Loucy (cell line): ENCODE results near the gene ZBTB32.
"Not testable (repeated sequence)": the region's sequence is repeated elsewhere in the genome, so short reads cannot be mapped to it uniquely, and the experiment has no call there.

Experiments
- H2AFZ ChIP-seq: fragments of 200-600 bp; sonication (generic); 2 replicates; pipeline ENCODE4 v1.6.0; 2016; ENCODE audit warnings: antibody characterized with exemption, mild to moderate bottlenecking, low read length, moderate library complexity
- H3F3A ChIP-seq: fragments of 200-600 bp; 2 replicates; pipeline ENCODE4 v1.6.0; 2016; ENCODE audit warnings: antibody characterized with exemption, low read depth, mild to moderate bottlenecking
- H3K27me3 ChIP-seq: fragments of 200-600 bp; sonication (generic); 2 replicates; pipeline ENCODE4 v1.6.1; 2014; ENCODE audit warnings: low read length, mild to moderate bottlenecking; ENCODE audit not compliant: insufficient read depth, poor library complexity, severe bottlenecking
- H3K36me3 ChIP-seq: fragments of 200-600 bp; sonication (generic); 2 replicates; pipeline ENCODE4 v1.6.1; 2016; ENCODE audit warnings: low read length; ENCODE audit not compliant: insufficient read depth
- H3K4me1 ChIP-seq: fragments of 200-600 bp; sonication (generic); 2 replicates; pipeline ENCODE4 v1.5.1; 2014; ENCODE audit warnings: low read length, mild to moderate bottlenecking; ENCODE audit not compliant: insufficient read depth, poor library complexity, severe bottlenecking
- H3K4me2 ChIP-seq: fragments of 200-600 bp; sonication (generic); 2 replicates; pipeline ENCODE4 v1.6.0; 2014; ENCODE audit warnings: antibody characterized with exemption, low read length, low read depth, mild to moderate bottlenecking; ENCODE audit not compliant: poor library complexity, severe bottlenecking
- H3K4me3 ChIP-seq: fragments of 200-600 bp; sonication (generic); 2 replicates; pipeline ENCODE4 v1.5.1; 2014; ENCODE audit warnings: low read length, mild to moderate bottlenecking, mixed read lengths; ENCODE audit not compliant: poor library complexity, severe bottlenecking
- H3K79me2 ChIP-seq: fragments of 200-600 bp; sonication (generic); 2 replicates; pipeline ENCODE4 v1.6.1; 2014; ENCODE audit warnings: low read length; ENCODE audit not compliant: insufficient read depth
- H3K9ac ChIP-seq: fragments of 200-600 bp; sonication (generic); 2 replicates; pipeline ENCODE4 v1.6.0; 2014; ENCODE audit warnings: mild to moderate bottlenecking, low read depth, low read length, moderate library complexity; ENCODE audit not compliant: poor library complexity, severe bottlenecking
- H3K9me2 ChIP-seq: fragments of 200-600 bp; sonication (generic); replicated peaks from 2 replicates; pipeline ENCODE4 v1.6.1; 2016; ENCODE audit warnings: low read depth, low read length, mixed read lengths
- H3K9me3 ChIP-seq: fragments of 200-600 bp; sonication (generic); 2 replicates; pipeline ENCODE4 v1.6.1; 2014; ENCODE audit warnings: mild to moderate bottlenecking, antibody characterized with exemption, low read length, low read depth; ENCODE audit not compliant: insufficient read depth
- H4K20me1 ChIP-seq: fragments of 200-600 bp; sonication (generic); 2 replicates; pipeline ENCODE4 v1.6.0; 2014; ENCODE audit warnings: antibody characterized with exemption, low read length, mild to moderate bottlenecking; ENCODE audit not compliant: insufficient read depth, poor library complexity, severe bottlenecking
- CTCF ChIP-seq: fragments of 200-600 bp; sonication (generic); conservative IDR thresholded peaks from 2 replicates; pipeline ENCODE4 v1.5.1; 2014; ENCODE audit warnings: mild to moderate bottlenecking, antibody characterized with exemption, low read length
- EZH2phosphoT487 ChIP-seq: fragments of 200-600 bp; IDR thresholded peaks from 2 replicates; pipeline ENCODE4 v1.6.1; 2018; ENCODE audit warnings: antibody characterized with exemption, mild to moderate bottlenecking, moderate library complexity, borderline replicate concordance

The ZBTB32 gene

GRCh38 chr19:35722897-35723296 lies 18.5 kb downstream of the ZBTB32 start:
- H3K36me3 ChIP-seq: peaks cover 58% of the 10 kb centered on the region; the same call in 1 of the 2 replicates
- no peaks in the 10 kb centered on the region for H3F3A ChIP-seq

GRCh38 chr19:35723671-35724070 lies 19.3 kb downstream of the ZBTB32 start:
- no peak overlapping the region for H3K4me3 ChIP-seq
- H3K4me1 ChIP-seq: peaks cover 11% of the 10 kb centered on the region
- no peaks in the 10 kb centered on the region for H3K27me3 ChIP-seq
- H3K9ac ChIP-seq: no peak overlapping the region
- H3K9me3 ChIP-seq: no peaks in the 10 kb centered on the region
- no peaks in the 10 kb centered on the region for H3K9me2 ChIP-seq
- H3K36me3 ChIP-seq: peaks cover 66% of the 10 kb centered on the region; the same call in 1 of the 2 replicates
- H3F3A ChIP-seq: no peaks in the 10 kb centered on the region
- H3K4me2 ChIP-seq: no peak overlapping the region
- peaks cover 36% of the 10 kb centered on the region for H3K79me2 ChIP-seq
- TF ChIP-seq CTCF (no peak), EZH2phosphoT487 (no peak)
- H4K20me1 ChIP-seq: peaks cover 22% of the 10 kb centered on the region
- no peak overlapping the region for H2AFZ ChIP-seq

More at GRCh38 chr19:35722897-35723296, 18.5 kb downstream of the ZBTB32 start:
- Histone ChIP-seq H4K20me1 (peaks cover 27% of the 10 kb centered on the region), H2AFZ (no peak overlapping the region), H3K79me2 (peaks cover 42% of the 10 kb centered on the region), H3K9me2 (no peaks in the 10 kb centered on the region), H3K27me3 (no peaks in the 10 kb centered on the region), H3K4me2 (no peak overlapping the region), H3K9me3 (no peaks in the 10 kb centered on the region), H3K4me1 (peaks cover 14% of the 10 kb centered on the region), H3K4me3 (no peak overlapping the region), H3K9ac (no peak overlapping the region)
- TF ChIP-seq EZH2phosphoT487 (no peak), CTCF (no peak)

- H3K9ac ChIP-seq, H3K4me1 ChIP-seq, H3K4me2 ChIP-seq, H2AFZ ChIP-seq, H3K9me2 ChIP-seq, H3K27me3 ChIP-seq, H3K4me3 ChIP-seq, H3F3A ChIP-seq, H3K9me3 ChIP-seq: not testable (repeated sequence)
- H3K36me3 ChIP-seq: peaks cover 71% of the 10 kb centered on the region; the same call in 1 of the 2 replicates
- peaks cover 17% of the 10 kb centered on the region for H4K20me1 ChIP-seq
- H3K79me2 ChIP-seq: peaks cover 32% of the 10 kb centered on the region
Observed at GRCh38 chr19:35724132-35724531, 19.8 kb downstream of the ZBTB32 start.

- no peak overlapping the region for H3K4me3 ChIP-seq
- no peaks in the 10 kb centered on the region for H3K27me3 ChIP-seq
- no peak overlapping the region for H3K9ac ChIP-seq
- peaks cover 3% of the 10 kb centered on the region for H3K4me1 ChIP-seq
- H4K20me1 ChIP-seq: peaks cover 13% of the 10 kb centered on the region
- no peak overlapping the region for H2AFZ ChIP-seq
- H3K9me2 ChIP-seq: no peaks in the 10 kb centered on the region
- H3K36me3 ChIP-seq: peaks cover 75% of the 10 kb centered on the region; the same call in 1 of the 2 replicates
- H3K4me2 ChIP-seq: no peak overlapping the region
- no peaks in the 10 kb centered on the region for H3F3A ChIP-seq
- TF ChIP-seq EZH2phosphoT487 (no peak), CTCF (no peak)
- peaks cover 27% of the 10 kb centered on the region for H3K79me2 ChIP-seq
- H3K9me3 ChIP-seq: no peaks in the 10 kb centered on the region
Observed at GRCh38 chr19:35724560-35724959, 20.2 kb downstream of the ZBTB32 start.
